Thyroid gland (tissue), 4 donors: Measurements from ENCODE around the gene TEDC1. TPM values are rescaled to one million over a fixed set of nuclear protein-coding genes. Genes with fewer than 3 reads are reported as not detected.
A peak's percentile ranks its signal among the peaks of the same experiment; 100 is the strongest.

ENCODE experiments used
- DNase-seq, 2 donors: peaks; one replicate each; pipeline ENCODE4 v3.0.0-alpha.2; 2019
- H3K27ac ChIP-seq, 3 donors: fragments of 200-600 bp; sonication (generic); 1 replicate in 2 of 3; 2 replicates in 1 of 3; pipeline ENCODE4 v1.5.1; 2016 to 2019; ENCODE audit warnings: mild to moderate bottlenecking in 1 of 3, moderate library complexity in 1 of 3
- H3K27me3 ChIP-seq: fragments of 200-600 bp; sonication (generic); one replicate; pipeline ENCODE4 v1.5.1; 2019
- H3K36me3 ChIP-seq, 2 donors: fragments of 200-600 bp; sonication (generic); one replicate each; pipeline ENCODE4 v1.5.1; 2016 to 2019
- H3K4me1 ChIP-seq, 2 donors: fragments of 200-600 bp; sonication (generic); one replicate each; pipeline ENCODE4 v1.5.1; 2017 to 2019
- H3K4me3 ChIP-seq, 3 donors: fragments of 200-600 bp; sonication (generic); replicated peaks in 1 of 3; 1 replicate in 2 of 3; 2 replicates in 1 of 3; pipeline ENCODE4 v1.5.1; 2016; ENCODE audit warnings: mild to moderate bottlenecking in 1 of 3
- H3K9me3 ChIP-seq: fragments of 200-600 bp; sonication (generic); one replicate; pipeline ENCODE4 v1.5.1; 2017
- POLR2A ChIP-seq, 2 donors: fragments of 450-650 bp; IDR thresholded peaks; one replicate each; pipeline ENCODE4 v1.6.1; 2017; ENCODE audit warnings: antibody characterized with exemption in 2 of 2, mild to moderate bottlenecking in 2 of 2, moderate library complexity in 1 of 2
- WGBS, 2 donors: methylation state at CpG; one replicate each; pipeline ENCODE4 v1.1.5; 2017; 5-methylcytosine and 5-hydroxymethylcytosine counted together
- intact Hi-C: fragments of 100-400 bp; cut with DNase I; formaldehyde crosslinking; loops from one replicate; pipeline ENCODE4 v1.15.1; 2023
- total RNA-seq, 4 donors: library from RNA; depleted of rRNA; stranded (reverse); fragments of >200 nt; gene quantifications; one replicate each; pipeline ENCODE4 v1.2.3, GENCODE V29; 2016
- TF ChIP-seq, protein P1 (sequence below), 6 experiments: fragments of 200-600 bp in 3 of 6; fragments of 450-650 bp in 3 of 6; sonication (generic) in 3 of 6; IDR thresholded peaks; one replicate each; pipeline ENCODE4 v1.5.1; 2016 to 2019; ENCODE audit warnings: antibody characterized with exemption in 6 of 6, mild to moderate bottlenecking in 2 of 6, inconsistent platforms in 1 of 6, moderate library complexity in 1 of 6

TEDC1 gene
- total RNA-seq, 4 donors from 2014 or later: 3.4 to 13.9 (median 8.5) TPM

DNA sequence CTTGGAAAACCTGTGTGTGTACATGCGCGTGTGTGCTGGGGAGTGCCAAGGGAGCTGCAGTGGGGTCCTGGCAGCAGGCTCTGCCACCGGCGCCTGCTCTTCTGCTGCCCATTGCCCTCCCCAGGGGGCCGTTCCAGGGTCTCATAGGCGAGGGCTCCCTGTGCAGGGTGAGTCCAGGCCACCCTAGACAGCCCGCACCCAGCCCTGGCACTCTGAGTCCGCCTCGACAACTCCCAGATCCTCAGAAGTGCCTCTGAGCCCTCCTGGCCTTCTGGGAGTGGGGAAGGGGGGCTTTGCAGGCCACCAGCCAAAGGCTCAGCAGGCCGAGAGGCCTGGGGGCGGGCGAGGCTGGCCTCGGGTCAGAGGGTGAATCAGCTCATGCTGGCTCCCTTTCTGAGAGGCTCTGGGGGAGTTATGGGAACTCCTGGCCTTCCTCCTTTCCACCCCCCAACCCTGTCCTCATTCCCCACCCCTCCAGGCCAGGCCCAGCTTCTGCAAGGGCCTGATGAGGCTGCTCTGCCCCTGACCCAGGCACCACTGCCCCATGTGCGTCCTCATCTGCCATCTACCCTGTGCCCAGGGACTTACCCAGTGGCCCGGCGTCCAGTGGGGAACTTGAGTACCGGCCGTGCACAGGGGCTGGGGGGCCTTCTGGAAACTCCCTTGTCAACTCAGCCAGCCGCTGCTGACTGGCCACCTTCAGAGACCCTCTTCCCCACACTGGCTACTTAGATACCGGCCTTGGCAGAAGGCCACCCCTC is 2.1 kb upstream of the TEDC1 start:
- intact Hi-C loops: loop anchor here (5.0 kb wide), 1 partner anchor 122 kb away; no protein-coding TSS in a partner anchor
- no peak for TF ChIP-seq POLR2A (IDR thresholded peaks at IDR 0.05)
- Histone ChIP-seq H3K9me3 (no peaks in the 10 kb centered on the region), H3K36me3 (no peaks in the 10 kb centered on the region), H3K27me3 (no peaks in the 10 kb centered on the region), H3K4me3 (no peak overlapping the region), H3K27ac (peak overlapping the region; percentile 91 to 97 (median 92)), H3K4me1 (peaks cover 41 to 61% of the 10 kb centered on the region in 2 donors)
- 47 to 61% methylated on average over 5 to 12 of the region's 20 CpGs for WGBS, 2 donors
- no peak for DNase-seq

DNA sequence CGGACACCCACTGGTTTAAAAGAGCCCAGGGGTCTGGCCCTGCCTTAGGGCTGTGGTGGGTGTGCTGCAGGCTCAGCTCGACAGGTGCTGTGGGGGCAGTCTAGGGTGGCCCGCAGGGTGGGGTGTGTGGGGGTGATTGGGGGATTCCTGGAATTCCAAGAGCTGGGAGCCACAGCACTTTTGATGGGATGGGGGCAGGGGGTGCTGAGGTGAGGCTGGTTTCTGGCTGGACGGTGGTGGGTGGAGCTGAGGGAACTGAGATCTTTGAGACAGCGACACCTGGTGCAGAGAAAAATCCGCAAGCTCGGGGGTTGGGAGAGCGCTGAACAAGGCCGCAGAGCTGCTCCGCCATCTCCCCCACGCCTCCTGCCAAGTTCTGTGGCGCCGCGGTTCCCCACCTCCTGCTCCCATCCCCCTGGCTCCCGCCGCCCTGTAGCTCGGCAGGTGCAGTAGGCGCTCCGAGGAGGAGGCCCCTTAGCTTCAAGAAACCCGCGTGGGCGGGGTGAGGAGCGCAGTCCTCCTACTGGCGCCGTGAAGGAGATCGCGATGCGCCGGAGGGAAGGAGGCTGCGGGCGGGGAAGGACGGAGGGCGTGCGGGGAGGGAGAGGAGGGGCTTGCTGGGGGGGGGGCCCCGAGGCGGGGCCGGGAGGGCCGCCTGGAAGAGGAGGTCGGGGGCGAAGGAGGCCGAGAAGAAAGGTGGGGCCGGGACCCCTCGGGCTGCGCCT is 1.3 kb upstream of the TEDC1 start:
- Histone ChIP-seq H3K27ac (peak overlapping the region; percentile 91 to 97 (median 92)), H3K36me3 (no peaks in the 10 kb centered on the region), H3K9me3 (no peaks in the 10 kb centered on the region), H3K27me3 (no peaks in the 10 kb centered on the region), H3K4me1 (peaks cover 36 to 54% of the 10 kb centered on the region in 2 donors), H3K4me3 (peak overlapping the region in 2 of 3 donors; percentile 58 to 64)
- intact Hi-C loops: loop anchor here (5.0 kb wide), 3 partner anchors 42 to 177 kb away; partner anchors contain the start of gene PACS2
- WGBS, 2 donors: 2 to 4% methylated on average over 14 to 19 of the region's 44 CpGs
- TF ChIP-seq, protein P1, sequence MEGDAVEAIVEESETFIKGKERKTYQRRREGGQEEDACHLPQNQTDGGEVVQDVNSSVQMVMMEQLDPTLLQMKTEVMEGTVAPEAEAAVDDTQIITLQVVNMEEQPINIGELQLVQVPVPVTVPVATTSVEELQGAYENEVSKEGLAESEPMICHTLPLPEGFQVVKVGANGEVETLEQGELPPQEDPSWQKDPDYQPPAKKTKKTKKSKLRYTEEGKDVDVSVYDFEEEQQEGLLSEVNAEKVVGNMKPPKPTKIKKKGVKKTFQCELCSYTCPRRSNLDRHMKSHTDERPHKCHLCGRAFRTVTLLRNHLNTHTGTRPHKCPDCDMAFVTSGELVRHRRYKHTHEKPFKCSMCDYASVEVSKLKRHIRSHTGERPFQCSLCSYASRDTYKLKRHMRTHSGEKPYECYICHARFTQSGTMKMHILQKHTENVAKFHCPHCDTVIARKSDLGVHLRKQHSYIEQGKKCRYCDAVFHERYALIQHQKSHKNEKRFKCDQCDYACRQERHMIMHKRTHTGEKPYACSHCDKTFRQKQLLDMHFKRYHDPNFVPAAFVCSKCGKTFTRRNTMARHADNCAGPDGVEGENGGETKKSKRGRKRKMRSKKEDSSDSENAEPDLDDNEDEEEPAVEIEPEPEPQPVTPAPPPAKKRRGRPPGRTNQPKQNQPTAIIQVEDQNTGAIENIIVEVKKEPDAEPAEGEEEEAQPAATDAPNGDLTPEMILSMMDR (IDR thresholded peaks at IDR 0.05): peak in 5 of 6 experiments; percentile 27 to 84 (median 78)
- TF ChIP-seq POLR2A (IDR thresholded peaks at IDR 0.05): peak in 1 of 2 donors; percentile 43
- peak; percentile 94 to 96 for DNase-seq

DNA sequence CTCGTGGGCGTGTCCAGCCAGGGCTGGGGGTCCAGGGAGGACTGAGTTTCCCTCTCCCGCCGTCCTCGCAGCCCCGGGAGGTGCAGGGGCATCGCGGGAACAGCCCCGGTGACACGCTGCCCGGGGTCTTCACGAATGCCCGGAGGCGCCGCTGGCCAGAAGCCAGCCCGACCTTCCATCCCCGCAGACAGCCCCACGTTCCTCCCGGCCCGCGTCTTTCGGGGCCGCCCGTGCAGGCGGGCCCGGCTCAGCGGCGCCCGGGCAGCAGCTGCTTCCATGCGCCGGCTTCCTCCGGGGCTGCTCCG is 827 bp upstream of the TEDC1 start:
- Histone ChIP-seq H3K4me3 (peak overlapping the region in 2 of 3 donors; percentile 58 to 64), H3K27ac (peak overlapping the region; percentile 91 to 97 (median 92)), H3K4me1 (peaks cover 36 to 49% of the 10 kb centered on the region in 2 donors), H3K9me3 (no peaks in the 10 kb centered on the region), H3K36me3 (no peaks in the 10 kb centered on the region), H3K27me3 (no peaks in the 10 kb centered on the region)
- DNase-seq: no peak
- intact Hi-C loops: loop anchor here (5.0 kb wide), 2 partner anchors 43 to 178 kb away; partner anchors contain the start of gene PACS2
- TF ChIP-seq, protein P1 (IDR thresholded peaks at IDR 0.05): no peak
- TF ChIP-seq POLR2A (IDR thresholded peaks at IDR 0.05): no peak
- 0% methylated on average over 2 to 17 of the region's 33 CpGs for WGBS, 2 donors

DNA sequence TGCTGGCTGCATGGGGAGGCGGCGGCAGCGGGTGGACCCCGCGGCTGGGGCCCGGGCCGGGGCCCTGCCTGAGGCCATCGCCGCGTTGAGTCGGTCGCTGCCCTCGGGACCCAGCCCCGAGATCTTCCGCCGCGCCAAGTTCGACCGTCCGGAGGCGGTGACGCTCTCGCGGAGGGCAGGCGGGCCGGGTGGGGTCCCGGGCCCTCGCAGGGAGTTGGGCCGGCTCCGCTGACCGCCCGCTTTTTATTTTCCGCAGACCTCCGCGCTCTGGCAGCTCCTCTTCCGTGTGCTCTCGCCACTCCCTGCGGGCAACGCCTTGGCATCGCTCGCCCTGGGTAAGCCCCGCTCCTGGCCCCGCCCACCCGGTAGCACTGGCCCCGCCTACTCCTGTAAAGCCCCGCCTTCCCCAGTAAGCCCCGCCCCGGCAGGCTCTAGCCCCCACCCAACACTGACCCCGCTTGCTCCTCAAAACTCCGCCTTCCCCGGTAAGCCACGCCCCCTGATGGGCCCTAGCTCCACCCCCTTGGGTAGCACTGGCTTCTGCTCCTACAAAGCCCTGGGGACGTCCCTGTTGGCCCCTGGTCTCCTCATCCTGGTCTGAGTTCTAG is 424 bp downstream of the TEDC1 start:
- no peaks in the 10 kb centered on the region for H3K9me3 ChIP-seq

More for the DNA sequence above, 424 bp downstream of the TEDC1 start:
- Histone ChIP-seq H3K4me1 (peaks cover 33 to 37% of the 10 kb centered on the region in 2 donors), H3K36me3 (no peaks in the 10 kb centered on the region), H3K27me3 (no peaks in the 10 kb centered on the region), H3K4me3 (peak overlapping the region; percentile 4 to 46 (median 28)), H3K27ac (peak overlapping the region in 2 of 3 donors; percentile 17 to 32)
- peak; percentile 38 to 42 for DNase-seq
- intact Hi-C loops: loop anchor here (5.0 kb wide), 2 partner anchors 44 to 179 kb away; partner anchors contain the start of gene PACS2
- no peak for TF ChIP-seq POLR2A (IDR thresholded peaks at IDR 0.05)
- TF ChIP-seq, protein P1 (IDR thresholded peaks at IDR 0.05): no peak
- WGBS, 2 donors: 7 to 8% methylated on average over 4 to 22 of the region's 53 CpGs
